Endothelial cell of umbilical vein (primary cell): ENCODE results near the gene ZMIZ2. TPM values are rescaled to one million over a fixed set of nuclear protein-coding genes. Genes with fewer than 3 reads are reported as not detected.

Experiments used
- BruUV-seq: library from RNA; stranded (reverse); fragments of 400-500 nt; replicated peaks from 2 replicates; lab custom pipeline; 2021; lab: Mats Ljungman, UMichigan
- CTCF ChIA-PET: fragments of 300-600, 350-600 bp; sonication (Branson Sonifier 250); formaldehyde crosslinking; loops from one replicate; lab custom pipeline; 2021; ENCODE audit warnings: antibody characterized with exemption, inconsistent platforms; lab: Charles Lee
- POLR2A ChIA-PET: fragments of 300-600, 350-600 bp; sonication (Branson Sonifier 250); formaldehyde crosslinking; loops from one replicate; lab custom pipeline; 2021; ENCODE audit warnings: antibody characterized with exemption, inconsistent platforms; lab: Charles Lee
- DNase-seq: peaks from one replicate; pipeline ENCODE4 v3.0.0-alpha.2; 2011; ENCODE audit warnings: low read depth, low spot score
- FAIRE-seq: peaks from 2 replicates; lab custom pipeline; 2011; peaks lifted over from hg19 to GRCh38; lab: Jason Lieb, UNC
- H2AFZ ChIP-seq: 2 replicates; pipeline ENCODE4 v1.6.0; 2012; ENCODE audit warnings: low read depth, low read length, control low read depth, inconsistent platforms
- H3K27ac ChIP-seq: 2 replicates; pipeline ENCODE4 v1.5.1; 2011; ENCODE audit warnings: low read depth, mild to moderate bottlenecking, control low read depth, low read length, moderate library complexity; ENCODE audit not compliant: insufficient read depth
- H3K27me3 ChIP-seq, 2 experiments: 2 replicates each; pipeline versions ENCODE4 v1.6.0 to v1.6.1; 2011; ENCODE audit warnings: low read length in 2 of 2, mixed read lengths in 1 of 2; ENCODE audit not compliant: control insufficient read depth in 2 of 2, insufficient read depth in 2 of 2
- H3K36me3 ChIP-seq, 2 experiments: 2 replicates in 1 of 2; 3 replicates in 1 of 2; pipeline ENCODE4 v1.5.1; 2011; ENCODE audit warnings: low read length in 2 of 2, mild to moderate bottlenecking in 1 of 2, moderate library complexity in 1 of 2; ENCODE audit not compliant: control insufficient read depth in 2 of 2, insufficient read depth in 2 of 2; ENCODE audit errors: extremely low read depth in 1 of 2
- H3K4me1 ChIP-seq: 3 replicates; pipeline ENCODE4 v1.5.1; 2011; ENCODE audit warnings: mild to moderate bottlenecking, low read length; ENCODE audit not compliant: control insufficient read depth, insufficient read depth; ENCODE audit errors: extremely low read depth
- H3K4me2 ChIP-seq: 2 replicates; pipeline ENCODE4 v1.6.1; 2011; ENCODE audit warnings: low read length, control low read depth, mixed read lengths; ENCODE audit not compliant: insufficient read depth
- H3K4me3 ChIP-seq, 3 experiments: fragments of 200-600 bp in 1 of 3; sonication (generic), shearing (Covaris generic) in 1 of 3; replicated peaks in 1 of 3; 2 replicates each; pipeline ENCODE4 v1.5.1; 2011 to 2016; ENCODE audit warnings: control low read depth in 3 of 3, low read length in 3 of 3, mild to moderate bottlenecking in 2 of 3, inconsistent platforms in 1 of 3, low read depth in 1 of 3, moderate library complexity in 1 of 3; ENCODE audit not compliant: insufficient read depth in 1 of 3
- H3K79me2 ChIP-seq: 2 replicates; pipeline ENCODE4 v1.6.0; 2012; ENCODE audit warnings: low read length, inconsistent platforms; ENCODE audit not compliant: control insufficient read depth, insufficient read depth
- H3K9ac ChIP-seq: replicated peaks from 2 replicates; pipeline ENCODE3; 2011; ENCODE audit warnings: low read length, control low read depth; ENCODE audit not compliant: insufficient read depth; ENCODE audit errors: extremely low read depth
- H3K9me1 ChIP-seq: replicated peaks from 3 replicates; pipeline ENCODE4 v1.6.0; 2011; ENCODE audit warnings: mild to moderate bottlenecking, low read length; ENCODE audit not compliant: control insufficient read depth, insufficient read depth; ENCODE audit errors: extremely low read depth
- H3K9me3 ChIP-seq: replicated peaks from 2 replicates; pipeline ENCODE4 v1.5.1; 2012; ENCODE audit warnings: low read length, inconsistent platforms; ENCODE audit not compliant: control insufficient read depth, insufficient read depth
- H4K20me1 ChIP-seq: replicated peaks from 2 replicates; pipeline ENCODE3; 2011; ENCODE audit warnings: mild to moderate bottlenecking, low read length; ENCODE audit not compliant: control insufficient read depth, insufficient read depth; ENCODE audit errors: extremely low read depth
- CTCF ChIP-seq, 2 donors: IDR thresholded peaks; 1 replicate in 1 of 2; 2 replicates in 1 of 2; pipeline ENCODE4 v1.5.1; 2011; ENCODE audit warnings: low read length in 2 of 2, mild to moderate bottlenecking in 2 of 2, moderate library complexity in 2 of 2, control low read depth in 1 of 2, inconsistent platforms in 1 of 2, low read depth in 1 of 2; ENCODE audit not compliant: insufficient read depth in 1 of 2; ENCODE audit errors: extremely low read depth in 1 of 2
- EZH2 ChIP-seq: IDR thresholded peaks from 2 replicates; pipeline ENCODE4 v1.6.1; 2012; ENCODE audit warnings: borderline replicate concordance, low read depth, mild to moderate bottlenecking, moderate library complexity, low read length, inconsistent platforms; ENCODE audit not compliant: severe bottlenecking
- FOS ChIP-seq: IDR thresholded peaks from 2 replicates; pipeline ENCODE4 v1.6.1; 2011; ENCODE audit warnings: mild to moderate bottlenecking, low read length, moderate library complexity, borderline replicate concordance; ENCODE audit not compliant: insufficient read depth
- GATA2 ChIP-seq: IDR thresholded peaks from 2 replicates; pipeline ENCODE4 v1.7.0; 2011; ENCODE audit warnings: low read depth, mild to moderate bottlenecking, moderate library complexity, mixed read lengths, low read length; ENCODE audit not compliant: insufficient read length, insufficient read depth
- JUN ChIP-seq: IDR thresholded peaks from 2 replicates; pipeline ENCODE4 v1.6.1; 2011; ENCODE audit warnings: borderline replicate concordance, low read depth; ENCODE audit not compliant: insufficient read length, insufficient read depth
- MAX ChIP-seq: IDR thresholded peaks from 2 replicates; pipeline ENCODE4 v1.6.1; 2011; ENCODE audit not compliant: insufficient read depth, insufficient read length
- MYC ChIP-seq: IDR thresholded peaks from one replicate; pipeline ENCODE4 v1.6.1; 2011; ENCODE audit warnings: mild to moderate bottlenecking, low read depth, low read length
- POLR2A ChIP-seq: IDR thresholded peaks from 2 replicates; pipeline ENCODE4 v1.6.1; 2012; ENCODE audit warnings: low read depth, mild to moderate bottlenecking, control low read depth, low read length
- POLR2AphosphoS5 ChIP-seq: IDR thresholded peaks from 2 replicates; pipeline ENCODE4 v1.6.1; 2012; ENCODE audit warnings: low read depth, mild to moderate bottlenecking, control low read depth, low read length, moderate library complexity; ENCODE audit not compliant: insufficient read depth
- dilution Hi-C: fragments of 300-500 bp; cut with MboI; formaldehyde crosslinking; loops from one replicate; pipeline ENCODE4 v1.15.0; 2019; ENCODE audit warnings: low sequenced_read_pairs; ENCODE audit not compliant: extremely low pct_ligation_motif_present
- intact Hi-C: fragments of 100-400 bp; cut with micrococcal nuclease; formaldehyde crosslinking; loops from one replicate; pipeline ENCODE4 v1.10.0; 2022
- polyA plus RNA-seq, 4 experiments: library from polyadenylated mRNA; depleted of rRNA in 3 of 4; stranded (reverse) in 3 of 4; unstranded in 1 of 4; fragments of >200 nt; gene quantifications; 2 replicates each; pipeline versions ENCODE4 v1.2.1 to v1.2.3, GENCODE V29; 2011 to 2012; ENCODE audit warnings: missing spikeins in 1 of 4
- total RNA-seq: library from RNA; stranded (reverse); gene quantifications from 2 replicates; pipeline ENCODE4 v1.2.3, GENCODE V29; 2021

The ZMIZ2 gene
- total and polyA plus RNA-seq, 2 donors (not counting 3 experiments of a cell fraction or from before 2014, with no cell fraction given) = 30.6 to 87.5 TPM

- Histone ChIP-seq H3K27me3 (no peaks in the 10 kb centered on the region), H4K20me1 (no peaks in the 10 kb centered on the region), H3K9me1 (no peaks in the 10 kb centered on the region), H3K4me1 (no peaks in the 10 kb centered on the region), H3K9ac (no peak overlapping the region), H3K4me2 (no peak overlapping the region), H3K9me3 (no peaks in the 10 kb centered on the region), H3K36me3 (no peaks in the 10 kb centered on the region), H3K79me2 (no peaks in the 10 kb centered on the region), H3K4me3 (no peak overlapping the region), H2AFZ (no peak overlapping the region), H3K27ac (no peak overlapping the region)
- CTCF ChIA-PET = interaction anchor here (1.0 to 1.6 kb wide), 2 partner anchors 47 to 65 kb away, joined by 3 to 4 read pairs; no protein-coding TSS in a partner anchor
- no peak for TF ChIP-seq MYC
- TF ChIP-seq JUN = no peak
- no peak for TF ChIP-seq MAX
- no peak for TF ChIP-seq CTCF (IDR thresholded peaks at IDR 0.05; ENCODE audit: extremely low read depth in 1 of 2, insufficient read depth in 1 of 2, low read depth in 1 of 2, low read length in 2 of 2)
- TF ChIP-seq POLR2AphosphoS5 = no peak
- TF ChIP-seq POLR2A = no peak
- TF ChIP-seq EZH2 = no peak
- TF ChIP-seq FOS = no peak
- TF ChIP-seq GATA2 = no peak
- DNase-seq (no peak), FAIRE-seq (no peak)
- POLR2A ChIA-PET = no interaction called here
- dilution Hi-C loops (no loop called here), intact Hi-C loops (no loop called here)
- no TSS peak for BruUV-seq
Observed at GRCh38 chr7:44782460-44782859, 33.8 kb downstream of the ZMIZ2 start.
